H1 (cell line): Measurements from ENCODE around the gene NCAPG. TPM values are rescaled to one million over a fixed set of nuclear protein-coding genes. Genes with fewer than 3 reads are reported as not detected.

Source experiments
- CHD1 ChIP-seq: IDR thresholded peaks from 2 replicates; pipeline ENCODE4 v1.6.1; 2012; ENCODE audit warnings: low read depth, low read length, improper control_type of control experiment
- CHD7 ChIP-seq: fragments of 300-600 bp; sonication (generic); IDR thresholded peaks from 2 replicates; pipeline ENCODE4 v1.7.1; 2012; ENCODE audit warnings: low read length, moderate library complexity, mild to moderate bottlenecking, inconsistent platforms; ENCODE audit not compliant: insufficient replicate concordance
- RAD21 ChIP-seq, 2 experiments: IDR thresholded peaks in 1 of 2; conservative IDR thresholded peaks in 1 of 2; 2 replicates each; pipeline ENCODE4 v1.6.1; 2011; ENCODE audit warnings: low read depth in 2 of 2, low read length in 2 of 2, improper control_type of control experiment in 1 of 2, inconsistent platforms in 1 of 2, mild to moderate bottlenecking in 1 of 2, moderate library complexity in 1 of 2
- polyA plus RNA-seq, 7 experiments: library from polyadenylated mRNA; depleted of rRNA in 3 of 7; stranded (reverse) in 5 of 7; unstranded in 2 of 7; fragments of >200 nt in 5 of 7; fragments of 200-250 nt in 2 of 7; gene quantifications; 1 replicate in 5 of 7; 2 replicates in 1 of 7; 4 replicates in 1 of 7; pipeline versions ENCODE4 v1.2.1 to v1.2.3, GENCODE V29; 2011 to 2013; ENCODE audit warnings: missing spikeins in 2 of 7, mixed read lengths in 2 of 7
- total RNA-seq: library from RNA; stranded (reverse); fragmentation: NEBNext Ultra II Directional; extraction: Animal tissue kit (Norgen Biotek cat#: 25700); gene quantifications from 2 replicates; pipeline ENCODE4 v1.2.1, GENCODE V29; 2021

Gene NCAPG
- total and polyA plus RNA-seq, 2 of the 8 experiments (the other 6 are each of a cell fraction or from before 2014, with no cell fraction given), result 12.9 to 52.3 TPM

DNA sequence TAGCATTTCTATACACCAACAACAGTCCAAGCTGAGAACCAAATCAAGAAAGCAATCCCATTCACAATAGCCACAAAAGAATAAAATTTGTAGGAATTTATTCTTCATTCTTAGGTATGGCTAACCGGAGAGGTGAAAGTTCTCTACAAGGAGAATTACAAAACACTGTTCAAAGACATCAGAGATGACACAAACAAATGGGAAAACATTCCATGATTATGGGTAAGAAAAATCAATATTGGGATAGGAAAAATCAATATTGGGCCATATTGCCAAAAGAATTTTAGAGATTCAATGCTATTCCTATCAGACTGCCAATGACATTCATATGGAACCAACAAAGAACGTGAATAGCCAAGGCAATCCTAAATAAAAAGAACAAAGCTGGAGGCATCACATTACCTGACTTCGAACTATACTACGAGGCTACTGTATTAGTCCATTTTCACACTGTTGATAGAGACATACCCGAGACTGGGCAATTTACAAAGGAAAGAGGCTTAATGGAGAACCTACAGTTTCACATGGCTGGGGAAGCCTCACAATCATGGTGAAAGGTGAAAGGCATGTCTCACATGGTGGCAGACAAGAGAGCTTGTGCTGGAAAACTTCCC lies 49.1 kb downstream of the NCAPG start (continued):
- no peak for TF ChIP-seq CHD7
- no peak for TF ChIP-seq RAD21 (IDR thresholded peaks at IDR 0.05 in 1 of 2, conservative IDR thresholded peaks at IDR 0.05 in 1 of 2; ENCODE audit: low read depth in 2 of 2, low read length in 2 of 2)
- TF ChIP-seq CHD1, result no peak
- TF ChIP-seq, all 59 proteins: peak for 0
